Measurements from ENCODE around the gene ZNF521. TPM values are rescaled to one million over a fixed set of nuclear protein-coding genes. Genes with fewer than 3 reads are reported as not detected.

The ZNF521 gene
- total and polyA plus RNA-seq, 4 donors, result 0.50 to 3.7 (median 1.5) TPM

- no peaks in the 10 kb centered on the region for H3K36me3 ChIP-seq (ENCODE audit: control insufficient read depth in 4 of 4, insufficient read depth in 3 of 4, low read depth in 1 of 4, low read length in 3 of 4)
- H3K27me3 ChIP-seq (ENCODE audit: control insufficient read depth in 4 of 4, insufficient read depth in 4 of 4, low read length in 3 of 4), result peaks cover 0 to 3% (median 0%) of the 10 kb centered on the region in 4 donors
- no peaks in the 10 kb centered on the region for H3K9me3 ChIP-seq (ENCODE audit: control insufficient read depth in 4 of 4, low read length in 3 of 4)
- H3K4me1 ChIP-seq (ENCODE audit: control insufficient read depth in 4 of 4, insufficient read depth in 4 of 4, low read length in 3 of 4), result no peaks in the 10 kb centered on the region
- DNase-seq (ENCODE audit: low spot score), result no peak
- no peak overlapping the region for H3K4me3 ChIP-seq (ENCODE audit: low read depth in 1 of 3, low read length in 3 of 3)
- H3K9ac ChIP-seq (ENCODE audit: low read depth in 1 of 2, low read length in 2 of 2), result no peak overlapping the region
- WGBS, result 71% methylated on average over 4 of the region's 4 CpGs
- TF ChIP-seq TAF1 (conservative IDR thresholded peaks at IDR 0.05) (no peak), CTCF (IDR thresholded peaks at IDR 0.05; ENCODE audit: low read depth, low read length, missing input control) (no peak), YY1 (IDR thresholded peaks at IDR 0.05) (no peak), SP1 (IDR thresholded peaks at IDR 0.05) (no peak)
- no peak overlapping the region for H3K27ac ChIP-seq (ENCODE audit: low read depth in 1 of 2, low read length in 2 of 2)
Measured at GRCh38 chr18:25256439-25256838, 95.5 kb downstream of the ZNF521 start.

GRCh38 chr18:25253779-25254178, 98.2 kb downstream of the ZNF521 start:
- Histone ChIP-seq H3K4me1 (ENCODE audit: control insufficient read depth in 4 of 4, insufficient read depth in 4 of 4, low read length in 3 of 4) (no peaks in the 10 kb centered on the region), H3K4me3 (ENCODE audit: low read depth in 1 of 3, low read length in 3 of 3) (no peak overlapping the region), H3K27ac (ENCODE audit: low read depth in 1 of 2, low read length in 2 of 2) (no peak overlapping the region), H3K36me3 (ENCODE audit: control insufficient read depth in 4 of 4, insufficient read depth in 3 of 4, low read depth in 1 of 4, low read length in 3 of 4) (no peaks in the 10 kb centered on the region), H3K27me3 (ENCODE audit: control insufficient read depth in 4 of 4, insufficient read depth in 4 of 4, low read length in 3 of 4) (no peaks in the 10 kb centered on the region), H3K9ac (ENCODE audit: low read depth in 1 of 2, low read length in 2 of 2) (no peak overlapping the region), H3K9me3 (ENCODE audit: control insufficient read depth in 4 of 4, low read length in 3 of 4) (no peaks in the 10 kb centered on the region)
- 86% methylated on average over 1 of the region's 1 CpG for WGBS
- TF ChIP-seq FOXA1 (IDR thresholded peaks at IDR 0.05), result no peak
- no peak for TF ChIP-seq REST (IDR thresholded peaks at IDR 0.05)
- TF ChIP-seq FOXA2 (IDR thresholded peaks at IDR 0.05), result no peak
- TF ChIP-seq NR2F2 (IDR thresholded peaks at IDR 0.05), result no peak
- DNase-seq (ENCODE audit: low spot score), result no peak

- H3K9me3 ChIP-seq (ENCODE audit: control insufficient read depth in 4 of 4, low read length in 3 of 4), result no peaks in the 10 kb centered on the region
- H3K4me1 ChIP-seq (ENCODE audit: control insufficient read depth in 4 of 4, insufficient read depth in 4 of 4, low read length in 3 of 4), result no peaks in the 10 kb centered on the region
- H3K9ac ChIP-seq (ENCODE audit: low read depth in 1 of 2, low read length in 2 of 2), result no peak overlapping the region
- H3K4me3 ChIP-seq (ENCODE audit: low read depth in 1 of 3, low read length in 3 of 3), result no peak overlapping the region
- no peaks in the 10 kb centered on the region for H3K27me3 ChIP-seq (ENCODE audit: control insufficient read depth in 4 of 4, insufficient read depth in 4 of 4, low read length in 3 of 4)
- DNase-seq (ENCODE audit: low spot score), result no peak
- H3K27ac ChIP-seq (ENCODE audit: low read depth in 1 of 2, low read length in 2 of 2), result no peak overlapping the region
- WGBS, result 46% methylated on average over 1 of the region's 1 CpG
- no peaks in the 10 kb centered on the region for H3K36me3 ChIP-seq (ENCODE audit: control insufficient read depth in 4 of 4, insufficient read depth in 3 of 4, low read depth in 1 of 4, low read length in 3 of 4)
- TF ChIP-seq CTCF (IDR thresholded peaks at IDR 0.05; ENCODE audit: low read depth, low read length, missing input control) (no peak), YY1 (IDR thresholded peaks at IDR 0.05) (no peak), ZBTB33 (IDR thresholded peaks at IDR 0.05) (no peak), HNF4A (conservative IDR thresholded peaks at IDR 0.05) (no peak), NR2F2 (IDR thresholded peaks at IDR 0.05) (no peak), REST (IDR thresholded peaks at IDR 0.05) (no peak), RXRA (IDR thresholded peaks at IDR 0.05) (no peak), ATF3 (IDR thresholded peaks at IDR 0.05) (no peak), GABPA (IDR thresholded peaks at IDR 0.05 in 1 of 2, conservative IDR thresholded peaks at IDR 0.05 in 1 of 2) (no peak), EGR1 (IDR thresholded peaks at IDR 0.05; ENCODE audit: low read depth in 2 of 2) (no peak)
Measured at GRCh38 chr18:25253136-25253535, 98.8 kb downstream of the ZNF521 start.
